HG03060 (cell line): ENCODE results near the gene C17orf75.
"Not testable (repeated sequence)": the region's sequence is repeated elsewhere in the genome, so short reads cannot be mapped to it uniquely, and the experiment has no call there.

Source experiments
- ATAC-seq: cut with Tn5 transposase; IDR thresholded peaks from one replicate; pipeline ENCODE4 v1.9.1; 2021; ENCODE audit warnings: low read depth, moderate number of reproducible peaks; ENCODE audit not compliant: unreplicated experiment

Gene C17orf75

GRCh38 chr17:32345951-32346600, 4.1 kb upstream of the C17orf75 start:
- no peak for ATAC-seq

GRCh38 chr17:32342603-32343325, 791 bp upstream of the C17orf75 start:
- no peak for ATAC-seq

DNA sequence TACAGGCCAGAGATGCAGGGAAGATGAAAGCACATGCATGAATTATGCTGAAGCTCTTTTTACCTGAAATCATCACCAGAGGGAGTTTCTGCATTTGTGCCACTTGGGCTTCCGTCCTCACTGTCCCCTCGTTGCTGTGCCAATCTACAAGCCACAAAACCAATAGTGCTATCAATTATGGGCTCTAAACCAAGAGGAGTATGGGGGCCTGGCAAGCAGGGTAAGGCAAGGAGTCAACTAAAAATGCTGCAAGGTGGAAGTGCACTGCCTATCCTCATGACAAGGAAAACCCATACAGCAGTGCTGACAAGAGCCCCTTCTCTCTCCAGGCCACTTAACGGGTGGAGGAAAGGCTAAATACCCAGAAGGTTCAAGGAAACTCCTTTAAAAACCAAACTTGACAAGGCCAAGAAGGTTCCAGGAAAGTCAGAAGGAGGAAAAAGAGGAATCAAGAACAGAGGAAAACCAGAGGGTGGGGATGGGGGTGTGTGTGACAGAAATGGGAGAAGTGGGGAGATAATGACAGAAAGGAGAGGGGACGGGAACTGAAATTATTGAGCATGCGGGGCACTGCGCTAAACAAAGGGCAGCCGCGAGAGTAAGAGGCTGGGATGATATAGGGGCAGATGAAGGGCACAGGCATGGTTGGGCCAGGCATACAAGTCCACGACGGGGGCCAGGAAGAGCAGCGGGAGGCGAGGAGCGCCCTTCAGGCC, 674 bp downstream of the C17orf75 start:
- no peak for ATAC-seq

GRCh38 chr17:32335687-32336086, 6.3 kb downstream of the C17orf75 start:
- ATAC-seq: no peak

- ATAC-seq: no peak
These were observed 6.9 kb downstream of the C17orf75 start for GRCh38 chr17:32335046-32335445.

DNA sequence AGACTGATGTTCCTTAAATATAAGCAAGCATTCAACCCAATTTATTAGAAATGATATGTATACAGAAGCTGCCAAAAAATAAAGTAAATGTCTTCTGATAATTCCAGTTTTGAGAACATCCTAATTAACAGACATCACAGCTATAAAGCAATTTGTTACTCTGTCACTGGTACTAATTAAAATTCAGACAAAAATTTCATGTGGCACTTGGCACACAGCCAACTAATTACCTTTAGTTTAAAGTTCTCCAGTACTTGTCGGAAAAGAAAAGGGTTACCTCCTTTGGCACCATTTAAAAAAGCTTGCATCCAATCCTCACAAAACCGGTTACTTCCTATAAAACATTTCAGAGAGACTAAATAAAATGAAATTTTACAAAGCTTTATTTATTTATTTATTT, 8.8 kb downstream of the C17orf75 start:
- ATAC-seq: no peak

DNA sequence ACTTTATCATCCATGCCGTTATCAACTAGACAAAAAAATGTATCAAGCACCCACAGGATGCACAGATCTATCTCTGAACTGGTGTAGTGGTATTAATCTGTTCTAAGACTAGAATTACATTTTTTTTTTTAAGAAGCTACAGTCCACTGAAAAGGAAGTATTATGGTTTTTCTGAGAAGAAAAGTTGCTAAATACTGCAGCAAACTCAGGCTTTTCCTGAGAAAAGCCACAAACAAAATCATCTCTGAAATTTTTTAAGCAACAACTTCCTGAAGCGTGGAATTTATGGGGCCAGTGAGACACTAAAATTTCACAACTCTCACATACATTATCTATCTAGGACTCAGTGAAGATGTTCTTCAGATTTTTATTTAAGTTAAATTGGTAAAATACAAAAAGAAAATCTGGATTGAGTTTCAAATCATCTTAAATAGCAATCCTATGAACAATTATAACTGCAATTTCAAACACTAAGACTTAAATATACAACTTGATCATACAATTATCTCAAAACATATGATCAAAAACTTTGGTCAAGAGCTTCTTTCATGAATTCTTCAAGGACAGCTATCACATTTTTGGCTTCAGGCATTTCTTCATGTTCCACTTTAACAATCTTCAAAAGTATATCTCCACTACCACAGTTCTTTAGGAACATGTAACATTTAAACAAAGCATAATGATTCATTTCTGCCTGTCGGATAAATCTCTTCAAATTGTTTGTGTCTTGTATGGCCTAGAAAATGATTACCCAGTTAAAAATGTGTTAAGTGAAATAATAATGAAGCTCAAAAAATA, 10.5 kb downstream of the C17orf75 start:
- no peak for ATAC-seq

DNA sequence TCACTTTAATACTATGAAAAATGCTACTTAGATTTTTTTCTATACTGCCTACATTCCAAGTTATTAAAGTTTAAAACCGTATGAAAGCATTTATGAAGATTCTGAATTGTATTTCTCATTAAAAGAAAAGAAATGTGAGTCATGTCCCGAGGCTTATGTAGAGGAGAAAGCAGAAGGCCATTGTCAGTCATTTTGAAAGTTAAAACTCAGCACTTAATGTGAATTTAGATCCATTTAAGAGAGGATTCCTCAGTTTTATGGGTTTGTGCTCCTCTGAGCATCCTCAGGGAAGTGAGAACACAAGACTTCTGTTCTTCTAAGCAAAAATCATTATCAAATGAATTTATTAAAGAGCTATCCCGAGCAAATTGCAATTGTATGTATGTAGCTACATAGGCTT, 11.8 kb downstream of the C17orf75 start:
- no peak for ATAC-seq

DNA sequence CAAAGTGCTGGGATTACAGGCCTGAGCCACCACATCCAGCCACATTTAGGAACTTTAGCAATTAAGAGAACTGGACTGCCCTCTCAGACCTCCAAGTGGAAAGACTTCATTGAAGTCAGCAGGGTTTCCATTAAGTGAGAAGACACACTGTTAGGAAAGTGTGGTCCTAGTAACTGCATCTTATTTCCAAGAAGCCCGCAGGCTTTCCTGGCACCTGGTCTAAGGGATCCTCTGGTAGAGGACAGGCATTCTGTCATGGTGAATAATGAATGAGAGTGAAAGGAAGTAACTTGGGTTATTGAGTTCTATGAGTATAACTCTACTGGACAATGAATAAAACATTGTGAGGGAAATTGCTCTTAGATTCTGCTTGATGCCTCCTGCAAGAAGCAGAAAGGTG, 14.1 kb downstream of the C17orf75 start:
- ATAC-seq: no peak

DNA sequence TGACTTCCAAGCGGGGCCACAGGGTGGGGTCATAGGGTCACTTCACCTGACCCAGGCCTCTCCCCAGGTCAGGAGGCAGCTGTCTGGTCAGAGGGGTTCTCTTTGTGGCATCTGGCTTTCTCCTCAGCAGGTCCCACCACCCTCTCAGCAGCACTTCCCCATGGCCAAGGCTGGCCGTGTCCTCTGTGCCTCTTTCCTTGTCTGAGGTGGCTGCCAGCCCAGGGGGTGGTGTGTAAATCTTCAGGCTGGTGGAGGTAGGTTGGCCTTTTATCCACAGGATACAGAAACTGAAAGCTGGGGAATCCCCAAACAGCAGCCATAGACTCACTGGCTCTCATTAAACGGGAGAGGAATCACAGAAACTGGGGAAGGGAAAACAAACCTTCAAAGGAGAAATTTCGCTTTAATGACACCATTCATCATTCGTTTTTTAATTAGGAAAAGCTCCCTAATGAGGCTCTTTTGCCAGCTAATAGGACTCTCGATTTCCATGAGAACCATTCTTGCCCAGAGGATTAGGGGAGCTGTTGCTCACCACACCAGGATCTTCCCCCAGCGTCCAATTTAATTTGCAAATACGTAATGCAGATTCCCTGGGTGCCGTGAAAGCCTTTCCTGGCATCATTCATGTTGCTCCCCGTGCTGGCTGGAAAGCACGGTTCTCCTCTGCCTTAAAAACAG, 18.0 kb downstream of the C17orf75 start:
- ATAC-seq: no peak

DNA sequence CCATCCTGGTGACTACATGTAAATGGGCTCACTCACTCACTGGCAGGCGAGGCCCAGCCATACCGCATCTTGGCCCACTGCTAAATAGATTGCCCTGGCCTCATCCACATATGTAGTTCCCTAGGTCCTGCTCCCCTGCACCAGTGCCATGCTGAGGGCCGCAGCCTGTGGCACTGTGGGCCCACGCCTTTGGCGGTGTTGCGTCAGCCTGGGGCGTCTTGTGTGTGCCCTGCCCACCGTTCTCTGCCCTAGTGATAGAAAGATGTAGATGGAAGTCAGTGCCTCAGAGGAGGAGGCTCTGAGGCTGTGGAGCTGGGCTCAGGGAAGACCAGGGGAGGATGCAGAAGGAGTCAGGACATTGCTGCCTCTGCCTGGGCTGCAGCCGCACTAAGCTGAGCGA, 18.9 kb downstream of the C17orf75 start:
- ATAC-seq: no peak

DNA sequence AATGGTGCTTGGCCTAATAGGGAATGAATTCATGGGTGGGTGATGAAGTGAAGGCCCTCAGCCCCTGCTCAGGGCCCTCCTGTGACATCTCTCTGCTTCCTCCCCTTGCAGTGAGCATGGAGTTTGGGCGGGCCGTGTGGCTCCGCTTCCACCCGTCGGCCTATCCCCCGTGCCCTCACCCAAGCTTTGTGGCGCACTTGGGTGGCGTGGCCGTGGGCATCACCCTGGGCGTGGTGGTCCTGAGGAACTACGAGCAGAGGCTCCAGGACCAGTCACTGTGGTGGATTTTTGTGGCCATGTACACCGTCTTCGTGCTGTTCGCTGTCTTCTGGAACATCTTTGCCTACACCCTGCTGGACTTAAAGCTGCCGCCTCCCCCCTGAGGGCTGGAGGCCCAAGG, 21.1 kb downstream of the C17orf75 start:
- ATAC-seq: no peak

- ATAC-seq: not testable (repeated sequence)
These were observed 21.9 kb downstream of the C17orf75 start for GRCh38 chr17:32320080-32320479.

GRCh38 chr17:32319548-32319905, 22.4 kb downstream of the C17orf75 start:
- ATAC-seq: no peak

- no peak for ATAC-seq
These were observed 23.9 kb downstream of the C17orf75 start for GRCh38 chr17:32318071-32318470.

- no peak for ATAC-seq
These were observed 24.6 kb downstream of the C17orf75 start for GRCh38 chr17:32317353-32317752.

DNA sequence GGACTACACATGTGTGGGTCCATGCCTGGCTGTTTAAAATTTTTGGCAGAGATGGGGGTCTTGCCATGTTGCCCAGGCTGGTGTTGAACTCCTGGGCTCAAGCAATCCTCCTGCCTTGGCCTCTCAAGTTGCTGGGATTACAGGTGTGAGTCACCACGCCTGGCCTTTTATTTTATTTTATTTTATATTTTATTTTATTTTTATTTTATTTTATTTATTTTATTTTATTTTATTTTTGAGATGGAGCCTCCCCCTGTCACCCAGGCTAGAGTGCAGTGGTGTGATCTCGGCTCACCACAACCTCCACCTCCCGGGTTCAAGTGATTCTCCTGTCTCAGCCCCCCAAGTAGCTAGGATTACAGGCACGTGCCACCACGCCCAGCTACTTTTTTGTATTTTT, 25.3 kb downstream of the C17orf75 start:
- ATAC-seq: not testable (repeated sequence)

- no peak for ATAC-seq
These were observed 26.8 kb downstream of the C17orf75 start for GRCh38 chr17:32315171-32315570.

- no peak for ATAC-seq
These were observed 27.3 kb downstream of the C17orf75 start for GRCh38 chr17:32314636-32315035.

GRCh38 chr17:32311028-32311536, 30.9 kb downstream of the C17orf75 start:
- no peak for ATAC-seq
